Measurements from ENCODE around the gene KCNE1. TPM values are rescaled to one million over a fixed set of nuclear protein-coding genes. Genes with fewer than 3 reads are reported as not detected.

Gene KCNE1
- polyA plus RNA-seq (2013, experiment 1 of 2): 0.04 TPM
- 0.06 TPM for polyA plus RNA-seq (2013, experiment 2 of 2)

- no peaks in the 10 kb centered on the region for H3K79me1 ChIP-seq (ENCODE audit: low read depth, low read length)
- H2AK5ac ChIP-seq (ENCODE audit: low read depth, low read length): no peak within 1 kb of the TSS
- H3K4ac ChIP-seq (ENCODE audit: low read length): no peak within 1 kb of the TSS
- DNase-seq (ENCODE audit: low spot score): no peak
- H2BK15ac ChIP-seq (ENCODE audit: low read length): no peak within 1 kb of the TSS
- H3K36me3 ChIP-seq (replicated peaks in 1 of 2; ENCODE audit: control insufficient read depth in 2 of 2, insufficient read depth in 2 of 2, low read length in 2 of 2): peaks cover 0 to 6% of the 10 kb centered on the region in 2 donors
- H3K9ac ChIP-seq (ENCODE audit: low read depth, low read length, poor library complexity): no peak within 1 kb of the TSS
- H3K27ac ChIP-seq (replicated peaks; ENCODE audit: low read length): no peak within 1 kb of the TSS
- H2AFZ ChIP-seq (ENCODE audit: low read length): no peak within 1 kb of the TSS
- H3K23ac ChIP-seq (ENCODE audit: low read depth, low read length, poor library complexity): no peak within 1 kb of the TSS
- H3K4me2 ChIP-seq (ENCODE audit: insufficient read depth, low read length, poor library complexity, severe bottlenecking): no peak within 1 kb of the TSS
- peak within 1 kb of the TSS in 1 of 2 donors; percentile 3 for H3K4me3 ChIP-seq (ENCODE audit: low read length in 2 of 2)
- no peak within 1 kb of the TSS for H4K91ac ChIP-seq (ENCODE audit: low read depth, low read length, poor library complexity)
- H3K27me3 ChIP-seq (ENCODE audit: control insufficient read depth in 3 of 3, insufficient read depth in 3 of 3, low read depth in 1 of 3, low read length in 3 of 3): no peaks in the 10 kb centered on the region
- no peak within 1 kb of the TSS for H2BK12ac ChIP-seq (ENCODE audit: low read length)
- H3K4me1 ChIP-seq (ENCODE audit: control insufficient read depth in 2 of 2, insufficient read depth in 1 of 2, low read depth in 1 of 2, low read length in 2 of 2): no peaks in the 10 kb centered on the region
- H3K18ac ChIP-seq (ENCODE audit: low read length): no peak within 1 kb of the TSS
- no peak within 1 kb of the TSS for H3K14ac ChIP-seq (ENCODE audit: low read length)
- H3K9me3 ChIP-seq (replicated peaks in 1 of 2; ENCODE audit: control insufficient read depth in 2 of 2, insufficient read depth in 1 of 2, low read depth in 1 of 2, low read length in 2 of 2): no peaks in the 10 kb centered on the region
- no peak within 1 kb of the TSS for H2BK5ac ChIP-seq (ENCODE audit: low read length)
- no peak within 1 kb of the TSS for H4K8ac ChIP-seq (ENCODE audit: low read depth, low read length)
- WGBS, 2 donors (ENCODE audit: extremely low coverage in 2 of 2, insufficient read length in 2 of 2, insufficient replicate concordance in 1 of 2): no CpG with 5 or more reads among the region's 14 CpGs
- H2BK120ac ChIP-seq (ENCODE audit: low read depth, low read length): no peak within 1 kb of the TSS
These were observed at the start of gene KCNE1 for GRCh38 chr21:34511787-34512455. Gene KCNE1 (minus strand): TSS chr21:34512210. CDS start chr21:34449634, 62,576 bp downstream.

DNA sequence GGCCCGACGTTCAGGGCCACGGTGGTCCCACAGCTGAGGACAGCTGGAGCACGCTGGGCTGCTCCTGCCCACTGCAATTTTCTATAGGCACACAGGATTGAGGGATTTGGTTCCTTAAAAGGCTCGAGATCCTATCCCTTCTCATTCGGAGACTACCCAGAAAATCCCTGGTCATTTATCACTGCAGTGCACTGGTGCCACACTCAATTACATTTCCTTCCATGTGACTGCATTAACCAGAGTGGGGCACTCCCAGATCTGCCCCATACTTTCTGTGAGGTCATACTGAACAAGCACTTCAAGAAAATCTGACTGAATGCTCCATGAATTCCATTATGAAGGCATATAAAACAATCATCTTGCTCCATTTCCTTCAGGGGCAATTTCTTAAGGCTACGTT, 49.8 kb upstream of the KCNE1 start:
- Histone ChIP-seq H3K79me1 (ENCODE audit: low read depth, low read length) (no peaks in the 10 kb centered on the region), H3K4me3 (ENCODE audit: low read length in 2 of 2) (no peak overlapping the region), H2AK5ac (ENCODE audit: low read depth, low read length) (no peak overlapping the region), H3K18ac (ENCODE audit: low read length) (no peak overlapping the region), H3K14ac (ENCODE audit: low read length) (no peak overlapping the region), H3K9me3 (replicated peaks in 1 of 2; ENCODE audit: control insufficient read depth in 2 of 2, insufficient read depth in 1 of 2, low read depth in 1 of 2, low read length in 2 of 2) (no peaks in the 10 kb centered on the region), H2AFZ (ENCODE audit: low read length) (no peak overlapping the region), H3K23ac (ENCODE audit: low read depth, low read length, poor library complexity) (no peak overlapping the region), H2BK5ac (ENCODE audit: low read length) (no peak overlapping the region), H3K27me3 (ENCODE audit: control insufficient read depth in 3 of 3, insufficient read depth in 3 of 3, low read depth in 1 of 3, low read length in 3 of 3) (no peaks in the 10 kb centered on the region), H3K4me1 (ENCODE audit: control insufficient read depth in 2 of 2, insufficient read depth in 1 of 2, low read depth in 1 of 2, low read length in 2 of 2) (peaks cover 0 to 6% of the 10 kb centered on the region in 2 donors), H2BK120ac (ENCODE audit: low read depth, low read length) (no peak overlapping the region), H3K4me2 (ENCODE audit: insufficient read depth, low read length, poor library complexity, severe bottlenecking) (no peak overlapping the region), H4K91ac (ENCODE audit: low read depth, low read length, poor library complexity) (no peak overlapping the region), H3K27ac (replicated peaks; ENCODE audit: low read length) (no peak overlapping the region), H2BK12ac (ENCODE audit: low read length) (no peak overlapping the region), H3K9ac (ENCODE audit: low read depth, low read length, poor library complexity) (no peak overlapping the region), H3K36me3 (replicated peaks in 1 of 2; ENCODE audit: control insufficient read depth in 2 of 2, insufficient read depth in 2 of 2, low read length in 2 of 2) (no peaks in the 10 kb centered on the region), H4K8ac (ENCODE audit: low read depth, low read length) (no peak overlapping the region), H2BK15ac (ENCODE audit: low read length) (no peak overlapping the region), H3K4ac (ENCODE audit: low read length) (no peak overlapping the region)
- WGBS, 2 donors (ENCODE audit: extremely low coverage in 2 of 2, insufficient read length in 2 of 2, insufficient replicate concordance in 1 of 2): no CpG with 5 or more reads among the region's 7 CpGs
- no peak for DNase-seq (ENCODE audit: low spot score)

DNA sequence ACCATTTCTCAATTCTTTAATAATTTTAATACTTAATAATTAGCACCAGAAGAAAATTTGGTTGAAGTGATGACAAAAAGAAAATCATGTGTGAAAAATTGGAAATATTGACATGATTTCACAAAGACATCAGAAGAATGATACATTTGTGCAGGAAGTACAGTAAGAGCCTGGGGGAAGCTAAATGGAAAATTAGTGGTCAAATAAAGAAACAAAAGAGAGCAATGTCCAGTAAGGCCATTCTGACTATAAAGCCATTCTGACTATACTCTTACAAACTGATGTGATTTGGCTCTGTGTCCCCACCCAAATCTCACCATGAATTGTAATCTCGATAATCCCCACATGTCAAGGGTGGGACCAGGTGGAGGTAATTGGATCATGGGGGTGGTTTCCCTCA, 48.6 kb upstream of the KCNE1 start:
- Histone ChIP-seq H2AFZ (ENCODE audit: low read length) (no peak overlapping the region), H3K4me3 (ENCODE audit: low read length in 2 of 2) (no peak overlapping the region), H3K4ac (ENCODE audit: low read length) (no peak overlapping the region), H3K36me3 (replicated peaks in 1 of 2; ENCODE audit: control insufficient read depth in 2 of 2, insufficient read depth in 2 of 2, low read length in 2 of 2) (no peaks in the 10 kb centered on the region), H3K14ac (ENCODE audit: low read length) (no peak overlapping the region), H2AK5ac (ENCODE audit: low read depth, low read length) (no peak overlapping the region), H2BK15ac (ENCODE audit: low read length) (no peak overlapping the region), H4K8ac (ENCODE audit: low read depth, low read length) (no peak overlapping the region), H3K9ac (ENCODE audit: low read depth, low read length, poor library complexity) (no peak overlapping the region), H2BK5ac (ENCODE audit: low read length) (no peak overlapping the region), H3K18ac (ENCODE audit: low read length) (no peak overlapping the region), H3K4me1 (ENCODE audit: control insufficient read depth in 2 of 2, insufficient read depth in 1 of 2, low read depth in 1 of 2, low read length in 2 of 2) (peaks cover 0 to 6% of the 10 kb centered on the region in 2 donors), H3K9me3 (replicated peaks in 1 of 2; ENCODE audit: control insufficient read depth in 2 of 2, insufficient read depth in 1 of 2, low read depth in 1 of 2, low read length in 2 of 2) (no peaks in the 10 kb centered on the region), H3K4me2 (ENCODE audit: insufficient read depth, low read length, poor library complexity, severe bottlenecking) (no peak overlapping the region), H2BK120ac (ENCODE audit: low read depth, low read length) (no peak overlapping the region), H3K79me1 (ENCODE audit: low read depth, low read length) (no peaks in the 10 kb centered on the region), H3K27me3 (ENCODE audit: control insufficient read depth in 3 of 3, insufficient read depth in 3 of 3, low read depth in 1 of 3, low read length in 3 of 3) (no peaks in the 10 kb centered on the region), H3K23ac (ENCODE audit: low read depth, low read length, poor library complexity) (no peak overlapping the region), H4K91ac (ENCODE audit: low read depth, low read length, poor library complexity) (no peak overlapping the region), H3K27ac (replicated peaks; ENCODE audit: low read length) (no peak overlapping the region), H2BK12ac (ENCODE audit: low read length) (no peak overlapping the region)
- DNase-seq (ENCODE audit: low spot score): no peak
- WGBS, 2 donors (ENCODE audit: extremely low coverage in 2 of 2, insufficient read length in 2 of 2, insufficient replicate concordance in 1 of 2): no CpG with 5 or more reads among the region's 1 CpG

DNA sequence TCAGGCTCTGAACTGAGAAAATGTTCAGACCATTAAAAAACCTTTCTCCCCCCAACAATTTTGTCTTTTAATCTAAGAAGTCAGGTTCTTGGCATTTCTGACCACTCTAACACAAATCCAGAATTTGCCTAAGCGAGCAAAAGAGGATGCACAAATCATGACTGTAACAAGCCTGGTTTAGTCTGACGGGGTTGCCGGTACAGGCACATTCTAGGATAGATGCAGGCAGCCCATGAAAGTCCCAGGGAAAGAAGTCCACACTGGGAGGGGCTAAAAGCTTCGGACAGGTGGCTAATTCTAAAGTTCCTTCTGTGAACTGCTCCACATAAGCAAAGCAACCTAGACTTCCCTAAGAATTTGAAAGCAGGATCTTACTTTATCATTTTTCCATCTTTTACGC, 48.0 kb upstream of the KCNE1 start:
- no peak overlapping the region for H3K4me2 ChIP-seq (ENCODE audit: insufficient read depth, low read length, poor library complexity, severe bottlenecking)
- H3K9me3 ChIP-seq (replicated peaks in 1 of 2; ENCODE audit: control insufficient read depth in 2 of 2, insufficient read depth in 1 of 2, low read depth in 1 of 2, low read length in 2 of 2): no peaks in the 10 kb centered on the region
- no peak overlapping the region for H2BK15ac ChIP-seq (ENCODE audit: low read length)
- DNase-seq (ENCODE audit: low spot score): no peak
- H2AFZ ChIP-seq (ENCODE audit: low read length): no peak overlapping the region
- H3K4ac ChIP-seq (ENCODE audit: low read length): no peak overlapping the region
- H3K79me1 ChIP-seq (ENCODE audit: low read depth, low read length): no peaks in the 10 kb centered on the region
- no peak overlapping the region for H3K14ac ChIP-seq (ENCODE audit: low read length)
- no CpG with 5 or more reads among the region's 5 CpGs for WGBS, 2 donors (ENCODE audit: extremely low coverage in 2 of 2, insufficient read length in 2 of 2, insufficient replicate concordance in 1 of 2)
- H2BK5ac ChIP-seq (ENCODE audit: low read length): no peak overlapping the region
- no peak overlapping the region for H3K18ac ChIP-seq (ENCODE audit: low read length)
- peak overlapping the region; percentile 23 for H3K27ac ChIP-seq (replicated peaks; ENCODE audit: low read length)
- no peaks in the 10 kb centered on the region for H3K27me3 ChIP-seq (ENCODE audit: control insufficient read depth in 3 of 3, insufficient read depth in 3 of 3, low read depth in 1 of 3, low read length in 3 of 3)
- no peak overlapping the region for H3K4me3 ChIP-seq (ENCODE audit: low read length in 2 of 2)
- no peak overlapping the region for H4K91ac ChIP-seq (ENCODE audit: low read depth, low read length, poor library complexity)
- H3K23ac ChIP-seq (ENCODE audit: low read depth, low read length, poor library complexity): no peak overlapping the region
- H3K9ac ChIP-seq (ENCODE audit: low read depth, low read length, poor library complexity): no peak overlapping the region
- H2AK5ac ChIP-seq (ENCODE audit: low read depth, low read length): no peak overlapping the region
- no peaks in the 10 kb centered on the region for H3K36me3 ChIP-seq (replicated peaks in 1 of 2; ENCODE audit: control insufficient read depth in 2 of 2, insufficient read depth in 2 of 2, low read length in 2 of 2)
- no peak overlapping the region for H4K8ac ChIP-seq (ENCODE audit: low read depth, low read length)
- no peak overlapping the region for H2BK12ac ChIP-seq (ENCODE audit: low read length)
- no peak overlapping the region for H2BK120ac ChIP-seq (ENCODE audit: low read depth, low read length)
- H3K4me1 ChIP-seq (ENCODE audit: control insufficient read depth in 2 of 2, insufficient read depth in 1 of 2, low read depth in 1 of 2, low read length in 2 of 2): peaks cover 0 to 6% of the 10 kb centered on the region in 2 donors

Measured in neuronal stem cell (in vitro differentiated cells).